OCI-LY7 (cell line): Measurements from ENCODE around the gene EVA1B. TPM values are rescaled to one million over a fixed set of nuclear protein-coding genes. Genes with fewer than 3 reads are reported as not detected.

Source experiments
- BruUV-seq: library from RNA; stranded (reverse); fragments of 400-500 nt; replicated peaks from 2 replicates; lab custom pipeline; 2021; lab: Mats Ljungman, UMichigan
- CTCF ChIA-PET: fragments of 300-600 bp; sonication (Branson Sonifier 250); formaldehyde crosslinking; loops from one replicate; lab custom pipeline; 2022; ENCODE audit warnings: antibody characterized with exemption; ENCODE audit not compliant: unreplicated experiment; lab: Charles Lee
- POLR2A ChIA-PET: fragments of 300-600 bp; sonication (Branson Sonifier 250); formaldehyde crosslinking; loops from one replicate; lab custom pipeline; 2022; ENCODE audit warnings: antibody characterized with exemption; lab: Charles Lee
- DNase-seq: peaks from one replicate; pipeline ENCODE4 v3.0.0-alpha.2; 2015; ENCODE audit warnings: low spot score
- H2AFZ ChIP-seq: fragments of 200-600 bp; sonication (generic), shearing (Covaris generic); 2 replicates; pipeline ENCODE4 v1.6.1; 2014; ENCODE audit warnings: mild to moderate bottlenecking, antibody characterized with exemption, low read length, moderate library complexity
- H3K27ac ChIP-seq: fragments of 200-600 bp; sonication (generic); 2 replicates; pipeline ENCODE4 v1.5.1; 2014; ENCODE audit warnings: mixed run types, low read depth, mild to moderate bottlenecking, moderate library complexity, low read length, inconsistent platforms; ENCODE audit not compliant: poor library complexity, severe bottlenecking
- H3K36me3 ChIP-seq: fragments of 200-600 bp; sonication (generic); 2 replicates; pipeline ENCODE4 v1.6.1; 2014; ENCODE audit warnings: mild to moderate bottlenecking, antibody characterized with exemption, low read length, moderate library complexity, mixed read lengths; ENCODE audit not compliant: insufficient read depth
- H3K4me1 ChIP-seq: fragments of 200-600 bp; sonication (generic); 2 replicates; pipeline ENCODE4 v1.5.1; 2014; ENCODE audit warnings: mild to moderate bottlenecking, low read length; ENCODE audit not compliant: insufficient read depth, poor library complexity, severe bottlenecking
- H3K4me2 ChIP-seq: fragments of 200-600 bp; sonication (generic); 2 replicates; pipeline ENCODE4 v1.6.1; 2014; ENCODE audit warnings: mild to moderate bottlenecking, low read length
- H3K4me3 ChIP-seq: fragments of 200-600 bp; sonication (generic); 2 replicates; pipeline ENCODE4 v1.5.1; 2014; ENCODE audit warnings: mild to moderate bottlenecking, low read depth, low read length; ENCODE audit not compliant: poor library complexity, severe bottlenecking
- H3K79me2 ChIP-seq: fragments of 200-600 bp; sonication (generic); 2 replicates; pipeline ENCODE4 v1.6.1; 2016; ENCODE audit warnings: low read depth, mild to moderate bottlenecking, low read length, moderate library complexity, mixed read lengths; ENCODE audit not compliant: insufficient read depth
- H3K9me2 ChIP-seq: fragments of 200-600 bp; sonication (generic); 2 replicates; pipeline ENCODE4 v1.6.1; 2016; ENCODE audit warnings: mild to moderate bottlenecking, low read length, mixed read lengths; ENCODE audit not compliant: insufficient read depth
- H3K9me3 ChIP-seq: fragments of 200-600 bp; sonication (generic); 2 replicates; pipeline ENCODE4 v1.6.1; 2014; ENCODE audit warnings: mild to moderate bottlenecking, mixed run types, low read length, mixed read lengths
- H4K20me1 ChIP-seq: fragments of 200-600 bp; sonication (generic); 2 replicates; pipeline ENCODE4 v1.6.1; 2014; ENCODE audit warnings: mild to moderate bottlenecking, antibody characterized with exemption, low read length, moderate library complexity, mixed read lengths; ENCODE audit not compliant: insufficient read depth
- EZH2phosphoT487 ChIP-seq: fragments of 200-600 bp; sonication (generic); IDR thresholded peaks from 2 replicates; pipeline ENCODE4 v1.6.1; 2018; ENCODE audit warnings: low read depth, borderline replicate concordance, mild to moderate bottlenecking, mixed run types, antibody characterized with exemption, low read length, moderate library complexity, mixed read lengths
- intact Hi-C: fragments of 100-400 bp; cut with micrococcal nuclease; formaldehyde crosslinking; loops from one replicate; pipeline ENCODE4 v1.10.0; 2022; ENCODE audit not compliant: unreplicated experiment
- total RNA-seq, 2 experiments: library from RNA; depleted of rRNA in 1 of 2; stranded (reverse); fragments of >200 nt in 1 of 2; shearing (Covaris generic) in 1 of 2; gene quantifications; 2 replicates each; pipeline ENCODE4 v1.2.3, GENCODE V29; 2014 to 2022
- TF ChIP-seq, protein P1 (sequence below): fragments of 200-600 bp; sonication (generic); conservative IDR thresholded peaks from 2 replicates; pipeline ENCODE4 v1.5.1; 2014; ENCODE audit warnings: mild to moderate bottlenecking, antibody characterized with exemption, low read length, moderate library complexity, mixed read lengths

The EVA1B gene
- total RNA-seq, 2 experiments from 2014 or later, result 0.84 to 2.0 TPM

DNA sequence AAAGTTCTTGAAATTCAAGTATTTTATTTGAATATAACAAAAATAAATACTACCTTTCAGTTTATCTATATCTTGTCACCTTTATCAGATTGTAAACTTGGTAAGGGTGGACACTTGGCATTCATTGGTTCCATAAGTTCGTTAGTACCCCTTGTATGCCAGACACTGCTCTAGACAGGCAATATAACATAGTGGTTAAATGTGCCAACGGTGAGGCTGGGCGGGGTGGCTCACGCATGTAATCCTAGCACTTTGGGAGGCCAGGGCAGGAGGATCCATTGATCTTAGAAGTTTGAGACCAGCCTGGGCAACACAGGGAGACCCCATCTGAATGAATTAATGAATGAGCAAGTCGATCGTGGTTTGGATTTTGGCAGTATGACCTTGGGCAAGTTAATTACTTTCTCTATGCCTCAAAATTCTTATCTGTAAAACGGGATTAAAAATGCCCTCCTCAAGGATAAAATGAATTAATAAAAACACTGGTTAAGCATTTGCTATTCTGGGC is 43.6 kb downstream of the EVA1B start:
- intact Hi-C loops, result no loop called here
- TF ChIP-seq, protein P1, sequence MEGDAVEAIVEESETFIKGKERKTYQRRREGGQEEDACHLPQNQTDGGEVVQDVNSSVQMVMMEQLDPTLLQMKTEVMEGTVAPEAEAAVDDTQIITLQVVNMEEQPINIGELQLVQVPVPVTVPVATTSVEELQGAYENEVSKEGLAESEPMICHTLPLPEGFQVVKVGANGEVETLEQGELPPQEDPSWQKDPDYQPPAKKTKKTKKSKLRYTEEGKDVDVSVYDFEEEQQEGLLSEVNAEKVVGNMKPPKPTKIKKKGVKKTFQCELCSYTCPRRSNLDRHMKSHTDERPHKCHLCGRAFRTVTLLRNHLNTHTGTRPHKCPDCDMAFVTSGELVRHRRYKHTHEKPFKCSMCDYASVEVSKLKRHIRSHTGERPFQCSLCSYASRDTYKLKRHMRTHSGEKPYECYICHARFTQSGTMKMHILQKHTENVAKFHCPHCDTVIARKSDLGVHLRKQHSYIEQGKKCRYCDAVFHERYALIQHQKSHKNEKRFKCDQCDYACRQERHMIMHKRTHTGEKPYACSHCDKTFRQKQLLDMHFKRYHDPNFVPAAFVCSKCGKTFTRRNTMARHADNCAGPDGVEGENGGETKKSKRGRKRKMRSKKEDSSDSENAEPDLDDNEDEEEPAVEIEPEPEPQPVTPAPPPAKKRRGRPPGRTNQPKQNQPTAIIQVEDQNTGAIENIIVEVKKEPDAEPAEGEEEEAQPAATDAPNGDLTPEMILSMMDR, result no peak
- TF ChIP-seq EZH2phosphoT487, result no peak
- BruUV-seq, result no TSS peak
- ChIA-PET CTCF (no interaction called here), POLR2A (no interaction called here)
- Histone ChIP-seq H3K4me1 (no peaks in the 10 kb centered on the region), H3K79me2 (peaks cover 18% of the 10 kb centered on the region; the same call in 1 of the 2 replicates), H2AFZ (no peak overlapping the region), H3K4me2 (no peak overlapping the region), H3K9me3 (no peaks in the 10 kb centered on the region), H4K20me1 (no peaks in the 10 kb centered on the region), H3K9me2 (no peaks in the 10 kb centered on the region), H3K4me3 (no peak overlapping the region), H3K36me3 (peaks cover 47% of the 10 kb centered on the region), H3K27ac (no peak overlapping the region)
- no peak for DNase-seq

DNA sequence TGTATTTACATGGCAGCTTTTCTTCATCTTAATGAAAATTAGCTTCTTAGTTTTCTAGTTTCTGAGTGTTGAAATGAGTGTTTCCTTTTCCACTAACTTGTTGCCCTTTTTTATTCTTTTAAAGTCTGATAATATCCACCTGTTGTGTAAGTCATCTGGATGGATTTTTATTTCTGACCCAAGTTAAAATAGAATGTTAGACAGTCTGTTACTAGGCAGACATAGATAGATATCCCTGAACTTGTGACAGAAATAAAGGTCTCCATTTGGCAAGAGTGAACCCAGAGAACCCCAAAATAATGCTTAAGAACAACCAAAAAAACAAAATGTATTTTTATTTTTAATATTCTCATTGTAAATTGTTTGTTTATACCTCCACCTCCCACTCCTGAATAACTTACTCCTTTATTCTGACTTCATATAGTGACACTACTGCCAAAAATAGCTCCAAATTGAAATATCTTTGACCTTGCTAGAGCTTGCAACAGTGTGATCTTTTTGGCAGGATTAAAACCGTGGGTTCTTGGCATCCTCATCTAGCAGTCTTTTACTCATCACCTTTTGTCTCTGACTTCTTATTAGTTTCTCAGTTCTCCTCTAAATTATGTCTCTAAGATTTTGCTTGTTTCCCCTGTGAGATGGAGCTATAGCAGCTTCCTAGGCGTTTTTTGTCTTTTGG is 44.2 kb downstream of the EVA1B start:
- H3K4me1 ChIP-seq, result no peaks in the 10 kb centered on the region
- no peaks in the 10 kb centered on the region for H3K9me2 ChIP-seq
- intact Hi-C loops, result no loop called here
- H4K20me1 ChIP-seq, result no peaks in the 10 kb centered on the region
- no peak overlapping the region for H2AFZ ChIP-seq
- ChIA-PET POLR2A (interaction anchor here (0.6 to 0.8 kb wide), 4 partner anchors 8 to 59 kb away, joined by 3 to 4 read pairs (median 4); no protein-coding TSS in a partner anchor), CTCF (no interaction called here)
- no peak overlapping the region for H3K27ac ChIP-seq
- no peak for TF ChIP-seq EZH2phosphoT487
- TF ChIP-seq, protein P1, result no peak
- H3K36me3 ChIP-seq, result peaks cover 47% of the 10 kb centered on the region
- no TSS peak for BruUV-seq
- DNase-seq, result no peak
- no peak overlapping the region for H3K4me3 ChIP-seq
- no peaks in the 10 kb centered on the region for H3K9me3 ChIP-seq
- peaks cover 23% of the 10 kb centered on the region; the same call in 1 of the 2 replicates for H3K79me2 ChIP-seq
- H3K4me2 ChIP-seq, result no peak overlapping the region

DNA sequence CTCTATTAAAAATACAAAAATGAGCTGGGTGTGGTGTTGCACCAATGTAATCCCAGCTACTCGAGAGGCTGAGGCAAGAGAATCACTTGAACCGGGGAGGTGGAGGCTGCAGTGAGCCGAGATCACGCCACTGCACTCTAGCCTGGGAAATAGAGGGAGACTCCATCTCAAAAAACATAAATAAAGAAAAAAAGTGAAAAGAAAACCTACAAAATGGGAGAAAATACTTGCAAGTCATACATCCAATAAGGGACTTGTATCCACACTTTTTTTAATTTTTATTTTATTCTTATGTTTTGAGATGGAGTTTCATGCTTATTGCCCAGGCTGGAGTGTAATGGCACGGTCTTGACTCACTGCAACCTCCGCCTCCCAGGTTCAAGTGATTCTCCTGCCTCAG is 46.8 kb downstream of the EVA1B start:
- TF ChIP-seq, protein P1, result no peak
- no peak for TF ChIP-seq EZH2phosphoT487
- POLR2A ChIA-PET, result interaction anchor here (0.7 kb wide), 1 partner anchor 58 kb away, joined by 3 read pairs; no protein-coding TSS in a partner anchor
- H3K79me2 ChIP-seq, result peaks cover 41% of the 10 kb centered on the region; the same call in 1 of the 2 replicates
- BruUV-seq, result no TSS peak
- H4K20me1 ChIP-seq, result no peaks in the 10 kb centered on the region
- H3K36me3 ChIP-seq, result peaks cover 49% of the 10 kb centered on the region
- H3K4me1 ChIP-seq, result no peaks in the 10 kb centered on the region
- no peak overlapping the region for H3K4me2 ChIP-seq
- no peak overlapping the region for H2AFZ ChIP-seq
- intact Hi-C loops, result no loop called here
- no peak overlapping the region for H3K4me3 ChIP-seq
- no peak overlapping the region for H3K27ac ChIP-seq
- no peaks in the 10 kb centered on the region for H3K9me3 ChIP-seq
- no peaks in the 10 kb centered on the region for H3K9me2 ChIP-seq
- CTCF ChIA-PET, result no interaction called here
- DNase-seq, result no peak
